SK-N-SH (cell line): ENCODE results near the gene ARID4B. TPM values are rescaled to one million over a fixed set of nuclear protein-coding genes. Genes with fewer than 3 reads are reported as not detected.

ENCODE experiments used
- CTCF ChIA-PET: fragments of 300-600, 350-600 bp; formaldehyde crosslinking; extraction: SDS; loops from one replicate; lab custom pipeline; 2021; lab: Yijun Ruan, JAX
- POLR2A ChIA-PET: fragments of 350-600 bp; sonication (Branson Sonifier 250); formaldehyde crosslinking; extraction: SDS; loops from one replicate; lab custom pipeline; 2020; ENCODE audit warnings: antibody characterized with exemption, inconsistent platforms; lab: Yijun Ruan, JAX
- DNase-seq: peaks from one replicate; pipeline ENCODE4 v3.0.0; 2012
- H2AFZ ChIP-seq: fragments of 200-600 bp; sonication (generic); 2 replicates; pipeline ENCODE4 v1.8.1; 2016; ENCODE audit warnings: antibody characterized with exemption, mild to moderate bottlenecking, low read depth
- H3F3A ChIP-seq: fragments of 200-600 bp; sonication (generic); replicated peaks from 2 replicates; pipeline ENCODE3; 2016; ENCODE audit warnings: antibody characterized with exemption, mild to moderate bottlenecking; ENCODE audit not compliant: insufficient read depth
- H3K27ac ChIP-seq, 2 experiments: fragments of 200-500 bp in 1 of 2; fragments of 200-600 bp in 1 of 2; sonication (Bioruptor generic) in 1 of 2; sonication (generic), shearing (Covaris generic) in 1 of 2; 2 replicates each; pipeline versions ENCODE4 v1.5.1 to v1.6.1; 2014 to 2016; ENCODE audit warnings: low read depth in 2 of 2, inconsistent platforms in 1 of 2, low read length in 1 of 2, mild to moderate bottlenecking in 1 of 2, mixed read lengths in 1 of 2
- H3K27me3 ChIP-seq: fragments of 200-600 bp; sonication (generic), shearing (Covaris generic); 2 replicates; pipeline ENCODE4 v1.6.1; 2016; ENCODE audit warnings: mixed run types; ENCODE audit not compliant: insufficient read depth
- H3K36me3 ChIP-seq, 2 experiments: fragments of 200-500 bp in 1 of 2; fragments of 200-600 bp in 1 of 2; sonication (Bioruptor generic) in 1 of 2; sonication (generic) in 1 of 2; replicated peaks in 1 of 2; 2 replicates each; pipeline versions ENCODE3 to v1.5.1; 2014 to 2016; ENCODE audit warnings: low read length in 1 of 2, mild to moderate bottlenecking in 1 of 2; ENCODE audit not compliant: insufficient read depth in 2 of 2, control insufficient read depth in 1 of 2
- H3K4me1 ChIP-seq, 2 experiments: fragments of 200-500 bp in 1 of 2; fragments of 200-600 bp in 1 of 2; sonication (Bioruptor generic) in 1 of 2; sonication (generic), shearing (Covaris generic) in 1 of 2; 2 replicates each; pipeline versions ENCODE4 v1.5.1 to v1.6.1; 2014 to 2016; ENCODE audit warnings: low read depth in 1 of 2, low read length in 1 of 2, mixed run types in 1 of 2; ENCODE audit not compliant: insufficient read depth in 2 of 2, control insufficient read depth in 1 of 2
- H3K4me2 ChIP-seq: fragments of 200-600 bp; sonication (generic), shearing (Covaris generic); 2 replicates; pipeline ENCODE4 v1.6.1; 2017; ENCODE audit warnings: mixed run types
- H3K4me3 ChIP-seq, 2 experiments: fragments of 200-500 bp in 1 of 2; fragments of 200-600 bp in 1 of 2; sonication (Bioruptor generic) in 1 of 2; sonication (generic), shearing (Covaris generic) in 1 of 2; 2 replicates each; pipeline versions ENCODE4 v1.5.1 to v1.8.1; 2014 to 2016; ENCODE audit warnings: low read depth in 2 of 2, inconsistent platforms in 1 of 2, low read length in 1 of 2, mild to moderate bottlenecking in 1 of 2, mixed read lengths in 1 of 2, moderate library complexity in 1 of 2
- H3K79me2 ChIP-seq: fragments of 200-600 bp; sonication (generic); 2 replicates; pipeline ENCODE4 v1.8.1; 2017; ENCODE audit warnings: mild to moderate bottlenecking; ENCODE audit not compliant: insufficient read depth
- H3K9ac ChIP-seq: fragments of 200-600 bp; sonication (generic); 2 replicates; pipeline ENCODE4 v1.6.1; 2017; ENCODE audit warnings: mixed run types
- H3K9me2 ChIP-seq: fragments of 200-600 bp; sonication (generic); 2 replicates; pipeline ENCODE4 v1.6.1; 2017; ENCODE audit warnings: mixed run types
- H3K9me3 ChIP-seq: fragments of 200-600 bp; sonication (generic); 2 replicates; pipeline ENCODE4 v1.6.1; 2017; ENCODE audit warnings: mixed run types, mild to moderate bottlenecking, moderate library complexity
- H4K20me1 ChIP-seq: fragments of 200-600 bp; sonication (generic); 2 replicates; pipeline ENCODE4 v1.6.1; 2017; ENCODE audit warnings: mild to moderate bottlenecking, mixed run types; ENCODE audit not compliant: insufficient read depth
- CTCF ChIP-seq: fragments of 200-600 bp; sonication (generic); IDR thresholded peaks from 2 replicates; pipeline ENCODE4 v1.6.1; 2017; ENCODE audit warnings: antibody characterized with exemption, mild to moderate bottlenecking, moderate library complexity
- ELF1 ChIP-seq: IDR thresholded peaks from 2 replicates; pipeline ENCODE4 v1.4.0; 2012
- EP300 ChIP-seq, 2 experiments: IDR thresholded peaks; 2 replicates each; pipeline versions ENCODE4 v1.4.0 to v1.6.1; 2012; ENCODE audit warnings: borderline replicate concordance in 1 of 2, low read depth in 1 of 2, low read length in 1 of 2
- FOXJ3 ChIP-seq: sonication (generic); formaldehyde crosslinking; IDR thresholded peaks from 2 replicates; pipeline ENCODE4 v1.5.1; 2020; ENCODE audit warnings: mild to moderate bottlenecking, missing genetic modification reagents
- FOXM1 ChIP-seq: IDR thresholded peaks from 2 replicates; pipeline ENCODE4 v1.4.0; 2012; ENCODE audit warnings: low read depth, mild to moderate bottlenecking
- NRF1 ChIP-seq: IDR thresholded peaks from 2 replicates; pipeline ENCODE4 v1.6.1; 2012; ENCODE audit warnings: low read depth, mild to moderate bottlenecking, low read length
- RFX5 ChIP-seq: IDR thresholded peaks from 2 replicates; pipeline ENCODE4 v1.6.1; 2012; ENCODE audit warnings: mild to moderate bottlenecking, improper control_type of control experiment, low read length
- RXRA ChIP-seq: IDR thresholded peaks from 2 replicates; pipeline ENCODE4 v1.4.0; 2012; ENCODE audit warnings: low read depth, mild to moderate bottlenecking, borderline replicate concordance
- TCF12 ChIP-seq: IDR thresholded peaks from 2 replicates; pipeline ENCODE4 v1.4.0; 2012
- WGBS: methylation state at CpG from one replicate; pipeline ENCODE4 v1.1.6; 2017; ENCODE audit warnings: low lambda C conversion rate; 5-methylcytosine and 5-hydroxymethylcytosine counted together
- polyA plus RNA-seq, 3 experiments: library from polyadenylated mRNA; depleted of rRNA; stranded (reverse); fragments of >200 nt; gene quantifications; 2 replicates each; pipeline ENCODE4 v1.2.3, GENCODE V29; 2012
- TF ChIP-seq, protein P1 (sequence below): IDR thresholded peaks from 2 replicates; pipeline ENCODE4 v1.4.0; 2012; ENCODE audit warnings: low read depth

Gene ARID4B
- polyA plus RNA-seq, 1 of the 3 experiments (the other 2 are of a cell fraction): 4.4 TPM

- no peak for TF ChIP-seq EP300 (IDR thresholded peaks at IDR 0.05; ENCODE audit: borderline replicate concordance in 1 of 2, low read depth in 1 of 2, low read length in 1 of 2)
Measured at GRCh38 chr1:235187316-235187715, 140.7 kb downstream of the ARID4B start (continued).

DNA sequence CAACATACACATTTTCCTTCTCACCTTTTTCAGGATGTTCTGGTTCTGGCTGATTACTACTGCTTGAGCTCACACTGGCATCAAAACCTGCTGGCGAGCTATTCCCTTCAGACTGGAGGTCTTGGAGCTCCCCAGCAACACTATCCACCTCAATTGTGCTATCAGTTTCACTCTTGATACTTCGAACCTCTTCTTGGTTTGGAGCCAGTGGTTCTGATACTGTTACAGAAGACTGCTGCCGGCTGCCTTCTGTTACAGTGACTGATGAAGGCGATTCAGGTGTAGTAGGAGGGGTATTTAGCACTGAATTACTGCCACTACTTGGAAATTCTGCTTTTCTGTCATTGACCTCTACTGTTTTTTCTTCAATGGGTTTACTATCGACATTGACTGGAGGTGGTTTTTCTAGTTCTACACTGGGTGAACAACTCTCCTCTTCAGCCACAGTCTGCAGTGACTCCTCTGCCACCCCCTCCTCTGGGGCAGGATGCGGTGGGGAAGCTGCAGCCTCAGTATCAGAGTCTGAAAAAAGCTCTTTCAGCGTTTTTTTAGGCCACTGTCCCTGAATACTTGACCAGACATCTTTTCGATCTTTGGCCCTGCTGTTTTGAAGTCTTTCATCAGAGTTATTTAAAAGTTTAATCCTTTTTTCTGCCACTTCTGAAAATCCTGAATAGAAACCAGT lies 146.3 kb downstream of the ARID4B start:
- Histone ChIP-seq H3F3A (peaks cover 15% of the 10 kb centered on the region), H3K36me3 (peaks cover 41 to 62% of the 10 kb centered on the region in 2 experiments), H3K27me3 (no peaks in the 10 kb centered on the region), H3K4me3 (no peak overlapping the region), H3K9me3 (no peaks in the 10 kb centered on the region), H3K79me2 (peaks cover 10% of the 10 kb centered on the region; the same call in 1 of the 2 replicates), H4K20me1 (no peaks in the 10 kb centered on the region), H3K27ac (no peak overlapping the region), H3K4me1 (no peaks in the 10 kb centered on the region; a peak in 1 of 4 replicates), H3K9ac (no peak overlapping the region), H3K4me2 (no peak overlapping the region), H3K9me2 (no peaks in the 10 kb centered on the region), H2AFZ (no peak overlapping the region)
- ChIA-PET POLR2A (no interaction called here), CTCF (interaction anchor here (1.3 to 1.9 kb wide), 2 partner anchors 15 to 235 kb away, joined by 3 to 8 read pairs; no protein-coding TSS in a partner anchor)
- TF ChIP-seq ELF1 (no peak), RXRA (no peak), RFX5 (no peak), CTCF (no peak), TCF12 (no peak), FOXM1 (no peak), NRF1 (no peak), FOXJ3 (CRISPR knock-in tag) (no peak)
- WGBS: 92% methylated on average over 8 of the region's 8 CpGs
- DNase-seq: no peak

GRCh38 chr1:235180916-235181460 lies 147.0 kb downstream of the ARID4B start:
- no peak overlapping the region for H3K4me2 ChIP-seq
- CTCF ChIA-PET: interaction anchor here (0.9 to 1.9 kb wide), 3 partner anchors 18 to 692 kb away, joined by 3 to 8 read pairs (median 3); no protein-coding TSS in a partner anchor
- POLR2A ChIA-PET: no interaction called here

More at GRCh38 chr1:235180916-235181460, 147.0 kb downstream of the ARID4B start:
- Histone ChIP-seq H4K20me1 (no peaks in the 10 kb centered on the region), H3K79me2 (peaks cover 10% of the 10 kb centered on the region; the same call in 1 of the 2 replicates), H3K9me3 (no peaks in the 10 kb centered on the region), H3K27ac (no peak overlapping the region), H3K4me1 (no peaks in the 10 kb centered on the region; a peak in 1 of 4 replicates), H3F3A (peaks cover 15% of the 10 kb centered on the region), H3K27me3 (no peaks in the 10 kb centered on the region), H2AFZ (no peak overlapping the region), H3K9ac (no peak overlapping the region), H3K36me3 (peaks cover 47 to 70% of the 10 kb centered on the region in 2 experiments), H3K9me2 (no peaks in the 10 kb centered on the region), H3K4me3 (no peak overlapping the region)
- TF ChIP-seq ELF1: no peak
- TF ChIP-seq FOXM1: no peak
- TF ChIP-seq, protein P1, sequence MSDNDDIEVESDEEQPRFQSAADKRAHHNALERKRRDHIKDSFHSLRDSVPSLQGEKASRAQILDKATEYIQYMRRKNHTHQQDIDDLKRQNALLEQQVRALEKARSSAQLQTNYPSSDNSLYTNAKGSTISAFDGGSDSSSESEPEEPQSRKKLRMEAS: no peak
- no peak for DNase-seq
- WGBS: 95% methylated on average over 5 of the region's 5 CpGs
